ES-I3 (cell line): ENCODE results near the gene CPA4.

ENCODE experiments used
- H3K36me3 ChIP-seq: 2 replicates; pipeline ENCODE4 v1.6.1; 2013; ENCODE audit warnings: mild to moderate bottlenecking, low read length, control low read depth, moderate library complexity; ENCODE audit not compliant: insufficient read depth
- H3K4me1 ChIP-seq: 2 replicates; pipeline ENCODE4 v1.6.1; 2013; ENCODE audit warnings: mild to moderate bottlenecking, control low read depth, low read length; ENCODE audit not compliant: insufficient read depth
- H3K9ac ChIP-seq: 2 replicates; pipeline ENCODE4 v1.6.1; 2013; ENCODE audit warnings: low read depth, mild to moderate bottlenecking, low read length, moderate library complexity
- H3K9me3 ChIP-seq: 2 replicates; pipeline ENCODE4 v1.6.1; 2013; ENCODE audit warnings: mild to moderate bottlenecking, low read length, moderate library complexity; ENCODE audit not compliant: control insufficient read depth, insufficient read depth

The CPA4 gene

GRCh38 chr7:130334274-130334673, 41.3 kb downstream of the CPA4 start:
- Histone ChIP-seq H3K4me1 (0 out of 2 replicates have a peak, but pooled peaks cover 3% of the 10 kb centered on the region), H3K9me3 (no peaks in the 10 kb centered on the region; the same call in 1 of the 2 replicates), H3K9ac (no peak overlapping the region), H3K36me3 (no peaks in the 10 kb centered on the region)

GRCh38 chr7:130337410-130337971, 44.5 kb downstream of the CPA4 start:
- Histone ChIP-seq H3K9me3 (no peaks in the 10 kb centered on the region; the same call in 1 of the 2 replicates), H3K9ac (no peak overlapping the region), H3K4me1 (0 out of 2 replicates have a peak, but pooled peaks cover 3% of the 10 kb centered on the region), H3K36me3 (no peaks in the 10 kb centered on the region)

- no peaks in the 10 kb centered on the region for H3K9me3 ChIP-seq
- H3K4me1 ChIP-seq: 0 out of 2 replicates have a peak, but pooled peaks cover 3% of the 10 kb centered on the region
- H3K9ac ChIP-seq: no peak overlapping the region
- no peaks in the 10 kb centered on the region for H3K36me3 ChIP-seq
Observed at GRCh38 chr7:130338233-130338632, 45.3 kb downstream of the CPA4 start.

GRCh38 chr7:130341882-130342281, 48.9 kb downstream of the CPA4 start:
- Histone ChIP-seq H3K9me3 (no peaks in the 10 kb centered on the region), H3K36me3 (no peaks in the 10 kb centered on the region), H3K9ac (no peak overlapping the region), H3K4me1 (peaks cover 11% of the 10 kb centered on the region; the same call in 1 of the 2 replicates)

- Histone ChIP-seq H3K36me3 (no peaks in the 10 kb centered on the region), H3K4me1 (peaks cover 11% of the 10 kb centered on the region; the same call in 1 of the 2 replicates), H3K9ac (no peak overlapping the region), H3K9me3 (no peaks in the 10 kb centered on the region)
Observed at GRCh38 chr7:130342701-130343380, 49.9 kb downstream of the CPA4 start.

- no peak within 1 kb of the TSS for H3K9ac ChIP-seq
- H3K36me3 ChIP-seq: no peaks in the 10 kb centered on the region
- no peaks in the 10 kb centered on the region for H3K9me3 ChIP-seq
- peaks cover 8% of the 10 kb centered on the region; the same call in 1 of the 2 replicates for H3K4me1 ChIP-seq
Observed at GRCh38 chr7:130344271-130344866, 51.4 kb downstream of the CPA4 start, which contains the start of gene CPA5. CPA5 (plus strand) TSS chr7:130344816; CDS start chr7:130346486, 1,670 bp downstream.

- Histone ChIP-seq H3K9ac (no peak overlapping the region), H3K9me3 (no peaks in the 10 kb centered on the region), H3K4me1 (peaks cover 8% of the 10 kb centered on the region; the same call in 1 of the 2 replicates), H3K36me3 (no peaks in the 10 kb centered on the region)
Observed at GRCh38 chr7:130345136-130345535, 52.2 kb downstream of the CPA4 start.

- Histone ChIP-seq H3K9ac (no peak overlapping the region), H3K9me3 (no peaks in the 10 kb centered on the region), H3K36me3 (no peaks in the 10 kb centered on the region), H3K4me1 (peaks cover 11% of the 10 kb centered on the region; the same call in 1 of the 2 replicates)
Observed at GRCh38 chr7:130345725-130346124, 52.8 kb downstream of the CPA4 start.

GRCh38 chr7:130346177-130346905, 53.4 kb downstream of the CPA4 start:
- Histone ChIP-seq H3K4me1 (peaks cover 15% of the 10 kb centered on the region; the same call in 1 of the 2 replicates), H3K36me3 (no peaks in the 10 kb centered on the region), H3K9me3 (no peaks in the 10 kb centered on the region), H3K9ac (no peak overlapping the region)

GRCh38 chr7:130346941-130347340, 54.0 kb downstream of the CPA4 start:
- Histone ChIP-seq H3K4me1 (peaks cover 21% of the 10 kb centered on the region), H3K9ac (no peak overlapping the region), H3K9me3 (no peaks in the 10 kb centered on the region), H3K36me3 (no peaks in the 10 kb centered on the region)

- no peaks in the 10 kb centered on the region for H3K36me3 ChIP-seq
- peaks cover 20% of the 10 kb centered on the region for H3K4me1 ChIP-seq
- no peaks in the 10 kb centered on the region for H3K9me3 ChIP-seq
- H3K9ac ChIP-seq: peak overlapping the region; percentile 0; the same call in 1 of the 2 replicates
Observed at GRCh38 chr7:130349911-130350782, 57.2 kb downstream of the CPA4 start.

- Histone ChIP-seq H3K9ac (peak overlapping the region; percentile 31; the same call in 1 of the 2 replicates), H3K9me3 (no peaks in the 10 kb centered on the region), H3K4me1 (peaks cover 25% of the 10 kb centered on the region), H3K36me3 (no peaks in the 10 kb centered on the region)
Observed at GRCh38 chr7:130350945-130351790, 58.2 kb downstream of the CPA4 start.

- Histone ChIP-seq H3K9me3 (no peaks in the 10 kb centered on the region), H3K4me1 (peaks cover 30% of the 10 kb centered on the region), H3K9ac (peak overlapping the region; percentile 31; the same call in 1 of the 2 replicates), H3K36me3 (no peaks in the 10 kb centered on the region)
Observed at GRCh38 chr7:130351791-130352090, 58.8 kb downstream of the CPA4 start.
